ENCODE data around the gene COL12A1.

DNA sequence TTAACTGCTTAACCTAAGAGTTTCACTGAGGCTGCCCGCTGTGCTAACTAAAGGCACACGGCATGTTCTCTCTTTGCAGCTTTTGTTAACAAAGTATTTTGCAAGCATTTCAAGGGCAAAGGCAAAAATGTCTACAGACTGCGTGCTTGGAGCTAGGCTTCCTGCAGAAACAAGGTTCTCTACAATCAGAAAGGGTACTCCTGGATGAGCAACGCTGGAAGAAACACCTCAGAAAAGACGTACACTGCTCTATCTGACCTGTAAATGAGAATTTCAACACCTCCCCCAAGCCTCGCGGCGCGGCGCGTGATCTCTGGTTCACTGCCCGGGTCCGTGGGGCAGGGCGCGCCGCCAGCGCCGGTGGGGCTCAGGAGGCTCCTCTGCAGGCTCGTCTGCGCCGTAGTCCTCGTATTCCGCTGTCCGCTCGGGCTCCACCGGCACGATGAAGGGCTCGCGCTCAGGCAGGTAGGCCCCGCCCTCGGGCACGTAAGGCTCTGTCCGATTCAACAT is 120.9 kb downstream of the COL12A1 start:
- no peak for TF ChIP-seq POLR2A (IDR thresholded peaks at IDR 0.05)
- TF ChIP-seq, protein P1, sequence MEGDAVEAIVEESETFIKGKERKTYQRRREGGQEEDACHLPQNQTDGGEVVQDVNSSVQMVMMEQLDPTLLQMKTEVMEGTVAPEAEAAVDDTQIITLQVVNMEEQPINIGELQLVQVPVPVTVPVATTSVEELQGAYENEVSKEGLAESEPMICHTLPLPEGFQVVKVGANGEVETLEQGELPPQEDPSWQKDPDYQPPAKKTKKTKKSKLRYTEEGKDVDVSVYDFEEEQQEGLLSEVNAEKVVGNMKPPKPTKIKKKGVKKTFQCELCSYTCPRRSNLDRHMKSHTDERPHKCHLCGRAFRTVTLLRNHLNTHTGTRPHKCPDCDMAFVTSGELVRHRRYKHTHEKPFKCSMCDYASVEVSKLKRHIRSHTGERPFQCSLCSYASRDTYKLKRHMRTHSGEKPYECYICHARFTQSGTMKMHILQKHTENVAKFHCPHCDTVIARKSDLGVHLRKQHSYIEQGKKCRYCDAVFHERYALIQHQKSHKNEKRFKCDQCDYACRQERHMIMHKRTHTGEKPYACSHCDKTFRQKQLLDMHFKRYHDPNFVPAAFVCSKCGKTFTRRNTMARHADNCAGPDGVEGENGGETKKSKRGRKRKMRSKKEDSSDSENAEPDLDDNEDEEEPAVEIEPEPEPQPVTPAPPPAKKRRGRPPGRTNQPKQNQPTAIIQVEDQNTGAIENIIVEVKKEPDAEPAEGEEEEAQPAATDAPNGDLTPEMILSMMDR (IDR thresholded peaks at IDR 0.05): no peak

All from right lobe of liver (tissue), 4 donors.